Daoy (cell line): ENCODE results near the gene PAGR1. TPM values are rescaled to one million over a fixed set of nuclear protein-coding genes. Genes with fewer than 3 reads are reported as not detected.
"Not testable (repeated sequence)": the region's sequence is repeated elsewhere in the genome, so short reads cannot be mapped to it uniquely, and the experiment has no call there.

Experiments
- DNase-seq: peaks from one replicate; pipeline ENCODE4 v3.0.0-alpha.2; 2015; ENCODE audit warnings: low read depth
- total RNA-seq: library from RNA; depleted of rRNA; stranded (reverse); fragments of >200 nt; shearing (Covaris generic); gene quantifications from 2 replicates; pipeline ENCODE4 v1.2.3, GENCODE V29; 2014; rRNA removed

Gene PAGR1
- 50.0 and 78.6 TPM in 2 replicates for total RNA-seq

DNA sequence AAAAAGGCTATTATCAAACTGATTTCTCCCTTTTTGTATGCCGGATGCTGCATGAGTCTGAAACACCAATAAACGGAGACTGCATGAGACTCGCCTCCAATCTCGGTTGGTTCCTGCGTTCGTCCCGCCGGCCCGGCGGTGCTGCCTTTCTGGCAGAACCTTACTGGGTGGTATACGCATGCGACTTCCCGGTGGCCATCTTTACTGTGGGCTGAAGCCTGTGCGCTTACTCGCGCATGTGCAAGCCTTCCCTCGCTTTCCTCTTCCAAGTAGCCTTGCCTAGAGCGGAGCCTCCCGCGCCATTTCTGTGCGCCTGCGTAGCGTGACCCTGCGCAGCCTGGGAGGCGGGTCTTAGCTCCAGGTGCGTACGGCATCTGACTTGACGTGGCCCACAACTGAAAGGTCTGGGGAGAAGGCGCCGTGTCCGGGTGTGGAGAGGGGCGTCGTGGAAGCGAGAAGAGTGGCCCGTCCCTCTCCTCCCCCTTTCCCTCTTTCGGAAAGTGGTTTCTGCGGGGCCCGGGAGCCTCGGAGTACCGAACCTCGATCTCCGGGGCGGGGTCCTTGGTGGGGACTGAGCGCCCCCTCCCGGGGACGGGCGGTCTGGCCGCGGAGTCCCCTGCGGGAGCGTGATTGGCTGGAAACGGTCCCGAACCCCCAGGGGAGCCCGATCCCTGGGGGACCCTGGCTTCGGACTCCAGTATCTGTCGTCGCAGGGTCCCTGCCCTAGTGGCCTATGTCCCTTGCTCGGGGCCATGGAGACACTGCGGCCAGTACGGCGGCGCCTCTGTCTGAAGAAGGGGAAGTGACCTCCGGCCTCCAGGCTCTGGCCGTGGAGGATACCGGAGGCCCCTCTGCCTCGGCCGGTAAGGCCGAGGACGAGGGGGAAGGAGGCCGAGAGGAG is at the start of gene PAGR1:
Gene PAGR1, plus strand, starts transcription at position 360 of the 901 bp plus-strand sequence. Its CDS starts 374 bp downstream, at position 734.
- peak; percentile 99 for DNase-seq

DNA sequence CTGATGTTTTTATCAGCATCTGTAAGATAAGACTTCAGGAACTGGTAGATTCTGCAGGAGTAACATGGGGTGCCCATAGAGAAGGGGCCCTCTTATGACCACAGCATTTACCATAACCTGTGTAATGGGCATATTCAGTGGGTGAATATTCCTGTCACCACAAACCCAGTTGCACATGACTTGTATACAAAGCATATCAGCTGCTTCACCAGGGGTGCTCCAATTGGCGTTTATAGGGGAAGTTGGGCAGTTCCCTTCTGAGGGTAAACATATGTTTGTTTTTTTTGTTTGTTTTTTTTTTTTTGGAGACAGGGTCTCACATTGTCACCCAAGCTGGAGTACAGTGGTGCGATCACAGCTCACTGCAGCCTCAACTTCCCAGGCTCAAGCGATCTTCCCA is 49.4 kb upstream of the PAGR1 start:
- DNase-seq = no peak

DNA sequence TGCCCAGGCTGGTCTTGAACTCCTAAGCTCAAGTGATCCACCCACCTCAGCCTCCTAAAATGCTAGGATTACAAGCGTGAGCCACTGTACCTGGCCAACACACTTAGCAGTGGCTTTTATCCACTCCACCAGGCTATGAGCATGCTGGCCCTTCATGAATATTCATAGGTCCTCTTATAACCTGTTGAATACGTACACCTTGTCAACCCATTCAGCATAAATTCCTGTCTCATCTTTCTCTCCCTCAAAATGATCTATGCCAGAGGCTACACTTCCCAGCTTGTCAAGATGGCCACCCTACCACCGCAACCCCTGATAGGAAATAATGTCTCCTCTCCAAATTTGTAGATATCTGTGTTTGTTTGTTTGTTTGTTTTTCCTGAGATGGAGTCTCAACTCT is 48.9 kb upstream of the PAGR1 start:
- no peak for DNase-seq

DNA sequence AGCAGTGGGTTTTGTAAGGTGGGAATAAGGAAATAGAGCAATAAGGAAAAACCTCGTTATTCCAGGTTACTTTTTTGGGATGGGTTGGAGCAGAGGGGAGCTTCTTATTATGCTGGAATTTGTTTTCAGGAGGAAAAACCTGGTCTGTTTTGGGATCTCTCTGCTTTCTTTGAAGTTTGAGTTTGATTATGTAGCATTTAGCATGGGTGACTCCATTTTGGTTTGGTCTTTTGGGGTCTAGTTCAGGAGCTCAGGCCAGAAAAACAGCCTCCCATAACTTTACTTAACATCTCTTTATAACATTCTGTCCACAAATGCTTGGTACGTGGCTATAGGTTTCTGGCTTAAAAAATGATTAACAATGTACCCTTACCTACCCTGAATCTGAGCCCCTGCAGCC is 46.4 kb upstream of the PAGR1 start:
- DNase-seq = no peak

DNA sequence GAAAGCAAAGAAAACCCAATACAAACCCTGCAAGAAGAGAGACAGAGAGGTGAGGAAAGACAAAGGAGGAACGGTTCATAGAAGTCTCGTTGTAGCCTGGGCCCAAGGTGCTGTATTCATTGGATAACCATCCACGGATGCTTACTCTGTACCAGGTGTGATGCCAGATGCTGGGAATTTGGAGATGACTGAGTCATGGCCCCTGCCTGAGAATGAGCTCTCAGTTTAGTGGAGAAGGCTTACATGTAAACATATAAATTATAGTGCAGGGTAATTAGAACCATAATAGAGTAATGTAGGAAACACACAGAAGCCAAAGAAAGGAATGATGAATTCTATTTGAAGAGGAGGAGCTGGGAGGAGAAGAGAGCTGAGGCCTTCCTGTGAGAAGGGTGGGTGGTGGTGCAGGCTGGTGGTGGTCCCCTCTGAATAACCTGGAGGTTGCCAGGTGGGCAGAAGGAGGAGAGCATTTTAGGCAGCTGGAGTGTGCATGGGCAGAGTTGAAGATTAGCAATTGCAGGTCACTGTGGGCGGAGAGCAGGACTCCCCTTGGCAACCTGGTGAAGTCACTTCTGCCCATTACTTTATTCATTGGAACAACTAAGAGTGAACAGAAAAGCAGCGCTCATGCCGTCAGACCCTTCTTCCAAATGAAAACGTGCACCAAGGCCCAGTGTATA is 45.6 kb upstream of the PAGR1 start:
- no peak for DNase-seq

DNA sequence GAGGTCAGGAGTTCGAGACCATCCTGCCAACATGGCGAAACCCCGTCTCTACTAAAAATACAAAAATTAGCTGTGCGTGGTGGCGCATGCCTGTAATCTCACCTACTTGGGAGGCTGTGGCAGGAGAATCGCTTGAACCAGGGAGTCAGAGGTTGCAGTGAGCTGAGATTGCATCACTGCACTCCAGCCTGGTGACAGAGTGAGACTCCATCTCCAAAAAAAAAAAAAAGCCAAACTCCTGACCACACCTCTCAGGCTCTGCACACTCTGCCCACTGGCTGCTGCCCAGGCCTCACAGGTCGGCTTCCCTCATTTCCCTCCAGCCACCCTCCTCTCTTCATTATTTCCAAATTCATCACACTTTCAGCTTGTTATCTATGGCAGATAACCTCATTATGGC is 43.6 kb upstream of the PAGR1 start:
- DNase-seq = not testable (repeated sequence)

DNA sequence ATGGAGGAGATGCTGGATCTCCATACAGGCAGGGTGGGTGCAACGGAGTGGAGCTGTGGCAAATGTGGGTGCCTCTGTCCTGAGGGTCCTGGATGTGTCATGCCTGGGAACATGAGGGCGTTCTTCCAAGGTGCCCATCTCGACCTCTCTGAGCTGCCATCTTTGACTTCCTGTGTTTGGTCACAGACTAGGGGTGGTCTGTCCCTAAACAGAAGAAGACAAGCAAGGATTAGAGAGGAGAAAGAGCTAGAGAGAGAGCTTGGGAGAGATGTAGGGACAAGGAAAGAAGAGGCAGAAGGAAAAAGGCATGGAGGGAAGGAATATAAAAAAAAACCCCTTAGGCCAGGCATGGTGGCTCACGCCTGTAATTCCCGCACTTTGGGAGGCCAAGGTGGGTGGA is 41.2 kb upstream of the PAGR1 start:
- no peak for DNase-seq

DNA sequence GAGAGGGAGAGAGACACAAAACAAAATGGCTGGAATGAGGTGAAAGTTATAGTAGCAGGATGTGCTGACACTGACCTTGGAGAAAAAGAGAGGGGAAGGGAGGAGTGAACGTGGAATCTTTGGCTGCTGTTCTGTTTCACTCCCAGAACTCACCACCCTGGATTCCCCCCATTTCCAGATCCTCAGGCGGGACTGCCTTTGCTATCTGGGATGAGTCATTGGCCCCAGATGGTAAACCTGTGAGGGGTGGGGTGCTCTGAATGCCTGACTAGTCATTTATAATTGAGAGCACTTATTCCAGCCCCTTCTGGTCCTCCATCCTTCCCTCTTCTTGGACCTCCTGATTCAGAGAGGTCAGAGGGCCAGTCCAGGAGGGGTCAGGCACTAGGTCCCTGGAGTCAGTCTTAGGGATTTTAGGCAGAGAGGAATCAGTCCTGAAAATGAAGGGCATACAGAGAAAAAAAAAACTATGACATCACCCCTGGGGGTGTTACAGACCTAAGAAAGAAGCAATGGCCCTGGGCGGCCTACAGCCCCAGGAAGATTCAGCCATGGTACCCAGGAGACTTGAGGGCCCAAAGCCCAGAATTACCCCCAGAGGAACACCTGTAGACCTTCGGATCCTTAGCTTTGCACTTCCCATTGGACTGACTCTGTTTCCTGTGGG is 40.1 kb upstream of the PAGR1 start:
- DNase-seq = peak; percentile 74

DNA sequence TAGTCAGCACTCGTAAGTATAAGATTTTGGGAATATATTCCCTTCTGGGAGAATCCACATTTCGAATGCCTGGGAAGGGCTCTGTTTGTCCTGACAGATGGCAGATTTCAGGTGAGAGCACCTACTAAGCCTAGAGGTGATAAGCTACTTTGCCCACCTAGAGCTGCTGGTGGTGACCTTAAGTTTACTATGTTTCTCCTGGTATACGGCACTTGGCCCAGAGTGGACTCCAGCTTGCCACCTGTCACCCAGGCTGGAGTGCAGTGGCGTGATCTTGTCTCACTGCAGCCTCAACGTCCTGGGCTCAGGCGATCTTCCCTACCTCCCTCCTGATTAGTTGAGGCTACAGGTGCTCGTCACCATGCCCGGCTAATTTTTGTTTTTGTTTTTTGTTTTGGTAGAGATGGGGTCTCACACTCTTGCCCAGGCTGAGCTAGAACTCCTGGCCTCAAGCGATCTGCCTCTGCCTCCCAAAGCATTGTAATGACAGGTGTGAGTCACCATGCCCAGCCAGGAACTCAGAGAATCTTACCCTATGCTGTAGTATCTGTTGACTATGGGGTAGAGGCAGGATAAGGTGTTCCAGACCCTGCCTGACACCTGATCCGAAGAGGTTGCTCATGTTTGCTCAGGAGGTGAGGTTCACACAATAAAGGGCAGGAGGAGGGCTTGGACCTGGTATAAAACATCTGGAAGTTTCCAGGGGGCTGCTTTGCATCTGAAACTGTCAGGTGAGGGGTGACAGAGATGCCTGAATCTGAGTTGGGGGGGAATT is 38.2 kb upstream of the PAGR1 start, which contains the start of gene ZG16:
Gene ZG16, plus strand, starts transcription at position 681 of the 775 bp plus-strand sequence. CDS start 1,011 bp downstream, outside the sequence.
- DNase-seq = no peak

DNA sequence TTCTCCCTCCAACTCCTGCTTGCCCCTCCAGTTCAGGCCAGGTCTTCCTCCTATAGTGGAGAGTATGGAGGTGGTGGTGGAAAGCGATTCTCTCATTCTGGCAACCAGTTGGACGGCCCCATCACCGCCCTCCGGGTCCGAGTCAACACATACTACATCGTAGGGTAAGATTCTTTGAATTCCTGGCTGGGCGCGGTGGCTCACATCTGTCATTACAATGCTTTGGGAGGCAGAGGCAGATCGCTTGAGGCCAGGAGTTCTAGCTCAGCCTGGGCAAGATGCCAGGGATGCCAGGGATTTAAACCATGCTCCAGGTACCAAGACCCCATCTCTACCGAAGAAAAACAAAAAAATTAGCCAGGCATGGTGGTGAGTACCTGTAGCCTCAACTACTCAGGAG is 36.5 kb upstream of the PAGR1 start:
- DNase-seq = no peak

DNA sequence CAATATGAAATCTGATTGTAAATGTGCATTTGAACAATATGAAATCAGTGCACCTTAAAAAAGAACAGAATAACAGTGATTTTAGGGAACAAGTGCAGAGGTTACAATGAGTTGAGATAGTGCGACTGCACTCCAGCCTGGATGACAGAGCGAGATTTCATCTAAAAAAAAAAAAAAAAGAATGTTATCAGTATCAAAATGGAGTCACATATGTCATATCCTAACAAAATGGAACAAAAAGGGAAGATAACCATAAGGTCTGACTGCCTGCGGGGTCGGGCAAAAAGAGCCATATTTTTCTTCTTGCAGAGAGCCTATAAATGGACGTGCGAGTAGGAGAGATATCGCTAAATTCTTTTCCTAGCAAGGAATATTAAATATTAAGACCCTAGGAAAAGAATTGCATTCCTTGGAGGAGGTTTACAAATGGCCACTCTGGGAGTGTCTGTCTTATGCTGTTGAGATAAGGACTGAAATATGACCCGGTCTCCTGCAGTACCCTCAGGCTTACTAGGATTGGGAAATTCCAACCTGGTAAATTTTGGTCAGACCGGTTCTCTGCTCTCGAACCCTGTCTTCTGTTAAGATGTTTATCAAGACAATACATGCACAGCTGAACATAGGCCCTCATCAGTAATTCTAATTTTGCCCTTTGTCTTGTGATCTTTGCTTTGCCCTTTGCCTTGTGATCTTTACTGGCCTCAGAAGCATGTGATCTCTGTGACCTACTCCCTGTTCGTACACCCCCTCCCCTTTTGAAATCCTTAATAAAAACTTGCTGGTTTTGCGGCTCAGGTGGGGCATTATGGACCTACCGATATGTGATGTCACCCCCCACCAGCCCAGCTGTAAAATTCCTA is 32.6 kb upstream of the PAGR1 start:
- DNase-seq = not testable (repeated sequence)

DNA sequence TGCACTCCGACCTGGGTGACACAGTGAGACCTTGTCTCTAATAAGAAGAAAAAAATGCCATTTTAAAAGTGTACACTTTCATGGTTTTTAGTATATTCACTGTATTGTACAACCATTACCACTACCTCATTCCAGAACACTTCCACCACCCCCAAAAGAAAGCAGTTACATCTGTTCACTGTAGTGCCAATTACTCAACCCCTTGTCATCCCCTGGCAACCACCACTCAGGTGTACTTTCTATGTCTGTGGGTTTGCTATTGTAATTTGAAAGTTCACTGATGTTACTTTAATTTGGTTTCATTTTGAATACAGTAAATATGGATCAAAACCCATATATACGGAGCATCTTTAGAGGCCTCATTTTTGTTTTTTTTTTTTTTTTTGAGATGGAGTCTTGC is 31.8 kb upstream of the PAGR1 start:
- no peak for DNase-seq

DNA sequence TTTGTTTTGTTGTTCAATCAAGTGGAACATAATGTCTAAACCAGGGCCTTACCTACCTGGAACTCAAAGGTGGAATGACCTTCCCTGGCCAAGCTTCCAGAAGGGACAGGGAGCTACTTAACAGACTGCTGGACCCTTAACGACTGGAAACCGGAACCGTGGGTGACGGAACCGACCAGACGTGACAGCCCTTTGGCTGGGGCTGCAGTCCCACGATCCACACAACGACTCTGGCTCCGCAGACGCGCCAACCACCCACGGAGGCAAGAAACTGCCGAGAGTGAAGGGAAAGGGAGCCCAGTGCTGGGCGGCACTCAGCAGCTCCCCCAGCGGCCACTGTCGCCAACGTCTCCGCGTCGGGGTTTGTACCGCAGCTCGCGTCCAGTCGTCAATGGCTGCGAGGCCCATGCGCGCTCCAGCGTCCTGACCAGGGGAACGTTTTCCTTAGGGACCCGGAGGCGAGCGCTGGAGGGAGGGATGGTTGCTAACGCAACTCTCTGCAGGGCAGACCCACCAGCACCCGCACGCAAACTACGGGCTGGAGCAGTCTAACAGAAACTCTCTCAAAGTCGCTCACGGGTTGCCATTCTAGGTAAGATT is 31.0 kb upstream of the PAGR1 start:
- peak; percentile 80 for DNase-seq

DNA sequence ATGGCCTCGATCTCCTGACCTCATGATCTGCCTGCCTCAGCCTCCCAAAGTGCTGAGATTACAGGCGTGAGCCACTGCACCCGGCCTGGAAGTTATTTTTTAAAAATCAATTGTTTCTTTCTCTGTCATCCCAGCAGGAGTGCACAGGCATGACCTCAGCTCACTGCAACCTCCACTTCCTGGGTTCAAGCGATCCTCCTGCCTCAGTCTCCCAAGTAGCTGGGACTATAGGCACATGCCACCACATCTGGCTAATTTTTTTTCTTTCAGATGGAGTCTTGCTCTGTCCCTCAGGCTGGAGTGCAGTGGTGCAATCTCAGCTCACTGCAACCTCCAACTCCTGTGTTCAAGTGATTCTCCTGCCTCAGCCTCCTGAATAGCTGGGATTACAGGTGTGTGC is 28.8 kb upstream of the PAGR1 start:
- DNase-seq = not testable (repeated sequence)

DNA sequence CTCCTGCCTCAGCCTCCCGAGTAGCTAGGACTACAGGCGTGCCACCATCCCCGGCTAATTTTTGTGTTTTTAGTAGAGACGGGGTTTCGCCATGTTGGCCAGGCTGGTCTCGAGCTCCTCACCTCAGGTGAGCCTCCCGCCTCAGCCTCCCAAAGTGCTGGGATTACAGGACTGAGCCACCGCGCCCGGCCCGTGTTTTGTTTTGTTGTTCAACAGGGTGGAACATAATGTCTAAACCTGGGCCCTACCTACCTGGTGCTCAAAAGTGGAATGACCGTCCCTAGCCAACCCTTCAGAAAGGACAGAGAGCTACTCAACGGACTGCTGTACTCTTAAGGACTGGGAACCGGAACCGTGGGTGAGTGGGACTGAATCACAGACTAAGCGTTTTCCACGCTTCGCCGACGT is 26.2 kb upstream of the PAGR1 start:
- DNase-seq = no peak

DNA sequence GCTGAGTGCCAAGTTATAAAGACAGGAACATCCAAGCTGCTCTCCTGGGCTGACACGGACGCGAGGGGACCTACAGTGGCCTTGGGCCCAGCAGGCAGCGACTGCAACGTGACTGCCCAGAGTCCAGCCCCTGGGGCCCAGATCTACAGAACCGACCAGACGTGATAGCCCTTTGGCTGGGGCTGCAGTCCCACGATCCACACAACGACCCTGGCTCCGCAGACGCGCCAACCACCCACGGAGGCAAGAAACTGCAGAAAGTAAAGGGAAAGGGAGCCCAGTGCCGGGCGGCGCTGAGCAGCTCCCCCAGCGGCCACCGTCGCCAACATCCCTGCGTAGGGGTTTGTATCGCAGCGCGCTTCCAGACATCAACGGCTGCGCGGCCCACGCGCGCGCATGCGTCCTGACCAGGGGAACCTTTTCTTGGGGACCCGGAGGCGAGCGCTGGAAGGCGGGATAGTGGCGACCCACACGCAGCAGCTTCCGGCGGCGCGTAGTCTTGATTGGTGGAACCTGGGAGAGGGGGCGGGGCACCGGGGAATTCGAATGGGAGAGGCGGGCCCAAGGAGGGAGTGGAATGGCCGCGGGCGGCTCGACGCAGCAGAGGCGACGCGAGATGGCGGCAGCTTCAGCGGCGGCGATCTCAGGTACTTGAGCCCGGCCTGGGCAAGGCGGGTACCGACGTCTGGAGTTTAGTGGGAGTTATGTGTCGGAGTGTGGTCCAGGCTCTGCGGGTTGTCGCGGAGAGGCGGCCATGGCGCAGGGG is 25.6 kb upstream of the PAGR1 start, which contains the start of gene KIF22:
Gene KIF22, plus strand, starts transcription at position 569 of the 766 bp plus-strand sequence. Its CDS starts 9 bp downstream, at position 578.
- DNase-seq = peak; percentile 99

DNA sequence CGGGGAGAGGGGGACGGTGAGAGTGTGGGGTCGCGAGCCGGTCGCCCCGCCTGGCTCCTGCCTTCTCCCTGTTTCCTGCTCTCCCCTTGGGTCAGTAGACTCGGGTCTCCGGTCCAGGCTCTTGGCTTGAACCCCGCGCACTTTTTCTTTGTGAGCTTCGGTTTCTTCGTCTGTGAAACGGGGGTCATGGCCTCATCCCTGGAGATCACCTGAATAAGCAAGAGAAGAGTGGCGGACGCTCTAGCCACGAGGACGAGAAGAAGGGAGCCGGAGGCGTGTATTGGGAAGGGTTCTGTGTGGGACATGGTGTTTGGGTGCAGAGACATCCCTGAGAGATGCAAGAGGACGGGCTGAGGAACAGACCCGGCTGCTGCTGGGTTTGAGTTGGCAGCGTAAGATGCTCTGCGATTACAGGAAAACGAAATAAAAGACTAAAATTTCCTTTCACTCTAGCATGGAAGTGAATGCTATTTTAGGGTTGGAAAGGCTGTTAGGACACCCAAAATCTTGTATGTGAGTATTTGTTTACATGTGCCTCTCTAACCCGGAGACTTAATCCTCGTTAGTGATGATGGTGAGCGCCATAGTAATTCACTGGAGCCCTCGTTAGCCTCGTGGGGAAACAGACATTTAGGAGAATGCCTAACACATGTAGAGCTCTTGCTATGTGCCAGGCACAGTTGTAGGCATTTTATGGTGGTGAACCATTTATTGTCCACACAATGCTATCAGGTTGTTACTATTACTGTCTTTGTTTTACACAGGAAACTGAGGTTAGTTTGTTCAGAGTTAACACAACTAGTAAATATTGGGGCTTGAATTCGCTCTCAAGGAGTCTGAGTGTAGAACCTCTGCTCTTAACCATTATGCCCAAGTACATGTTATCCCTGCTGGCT is 24.8 kb upstream of the PAGR1 start:
- DNase-seq = no peak
